GM15510 (cell line): Measurements from ENCODE around the gene KIAA1755.

ENCODE experiments used
- POLR2A ChIP-seq: IDR thresholded peaks from 3 replicates; pipeline ENCODE4 v1.6.1; 2011; ENCODE audit warnings: borderline replicate concordance; ENCODE audit not compliant: insufficient read length; ENCODE audit errors: extremely low read depth

Gene KIAA1755

DNA sequence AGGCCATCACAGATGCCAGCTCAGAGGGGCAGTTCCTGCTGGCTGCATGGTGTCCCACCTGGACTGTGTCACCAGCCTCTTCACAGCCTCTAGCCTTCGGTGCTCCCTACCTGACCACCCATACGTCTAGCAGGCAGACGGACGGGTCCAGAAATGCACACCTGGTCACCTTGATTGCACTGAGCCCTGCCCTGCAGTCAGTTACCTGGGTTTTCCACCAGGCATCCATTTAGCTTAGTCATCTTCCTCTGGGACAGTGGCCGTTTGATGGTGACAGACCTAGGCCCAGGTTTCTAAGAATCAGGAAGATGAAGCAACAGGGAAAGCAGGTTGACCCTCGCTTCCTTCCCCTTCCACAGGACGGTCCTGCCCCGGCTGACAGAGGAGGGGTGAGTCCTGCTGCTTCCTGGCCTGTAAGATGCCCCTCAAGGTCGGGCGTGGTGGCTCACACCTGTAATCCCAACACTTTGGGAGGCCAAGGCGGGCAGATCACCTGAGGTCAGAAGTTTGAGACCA is 33.6 kb upstream of the KIAA1755 start:
- no peak for TF ChIP-seq POLR2A

GRCh38 chr20:38293491-38294065 is 33.0 kb upstream of the KIAA1755 start:
- no peak for TF ChIP-seq POLR2A

- no peak for TF ChIP-seq POLR2A
Observed at GRCh38 chr20:38291966-38292365, 31.4 kb upstream of the KIAA1755 start.

GRCh38 chr20:38290829-38291814 is 30.6 kb upstream of the KIAA1755 start:
- TF ChIP-seq POLR2A = no peak

DNA sequence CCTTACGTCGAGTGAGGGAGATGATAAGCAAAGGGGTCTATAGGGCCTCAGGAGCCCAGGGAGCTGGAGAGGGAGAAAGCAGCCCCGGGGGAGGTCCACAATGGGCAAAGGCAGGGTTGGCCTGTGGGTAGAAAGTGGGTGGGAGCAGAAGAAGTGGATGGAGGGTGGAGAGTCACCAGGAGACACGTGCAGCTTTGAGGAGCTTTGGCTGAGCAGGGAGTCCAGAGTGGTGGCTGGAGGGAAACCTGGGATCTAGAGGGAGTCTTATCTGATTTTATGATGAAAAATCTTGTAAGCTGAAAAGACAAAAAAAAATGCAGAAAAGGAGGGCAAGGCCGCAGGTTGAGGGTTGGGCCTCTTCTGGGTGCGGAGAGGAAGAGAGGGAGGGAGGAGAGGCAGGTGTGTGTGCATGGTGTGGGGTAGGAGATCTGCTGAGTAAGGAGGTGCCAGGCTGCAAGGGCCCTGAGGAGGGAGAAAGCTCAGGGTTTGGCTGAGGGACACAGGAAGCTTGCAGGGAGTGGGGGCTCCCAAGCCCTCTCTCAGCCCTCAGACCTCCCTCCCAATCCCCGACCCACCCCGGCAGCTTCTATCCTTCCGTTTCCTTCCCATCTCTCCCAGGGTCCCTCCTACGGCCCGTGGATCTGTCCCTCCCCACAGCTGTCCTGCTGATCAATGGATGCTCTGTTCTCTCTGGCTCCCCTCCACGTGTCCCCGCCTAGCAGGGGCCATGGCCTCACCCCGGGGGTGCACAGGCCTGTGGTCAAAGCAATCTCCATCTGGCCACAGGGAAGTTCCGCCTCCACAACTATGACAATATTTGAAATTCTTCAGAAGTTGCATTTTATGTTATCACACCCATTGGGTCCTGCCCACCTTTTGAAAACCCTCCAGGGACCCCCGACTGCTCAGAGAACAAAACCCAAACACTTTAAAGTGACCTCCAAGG is 26.3 kb upstream of the KIAA1755 start:
- TF ChIP-seq POLR2A = no peak

GRCh38 chr20:38284893-38285444 is 24.4 kb upstream of the KIAA1755 start:
- TF ChIP-seq POLR2A = no peak

- no peak for TF ChIP-seq POLR2A
Observed at GRCh38 chr20:38283236-38283635, 22.7 kb upstream of the KIAA1755 start.

DNA sequence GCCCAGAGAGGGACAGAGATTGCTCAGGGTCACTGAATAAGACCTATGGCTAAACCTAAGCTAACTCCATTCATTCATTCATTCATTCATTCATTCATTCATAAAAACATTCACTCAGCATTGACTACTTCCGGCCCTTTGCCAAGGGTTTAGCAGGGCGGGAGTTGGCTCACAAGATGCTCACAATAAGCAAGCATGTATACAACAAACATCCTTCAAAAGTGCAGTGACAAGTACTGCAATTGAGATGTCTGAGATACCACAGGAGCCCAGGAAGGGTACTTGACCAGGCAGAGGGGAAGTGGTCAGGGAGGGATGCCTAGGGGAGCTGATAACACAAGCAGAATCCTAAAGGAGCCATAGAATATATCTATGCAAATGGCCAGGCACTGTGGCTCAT is 18.2 kb upstream of the KIAA1755 start:
- TF ChIP-seq POLR2A = no peak

GRCh38 chr20:38278131-38278530 is 17.6 kb upstream of the KIAA1755 start:
- TF ChIP-seq POLR2A = no peak

DNA sequence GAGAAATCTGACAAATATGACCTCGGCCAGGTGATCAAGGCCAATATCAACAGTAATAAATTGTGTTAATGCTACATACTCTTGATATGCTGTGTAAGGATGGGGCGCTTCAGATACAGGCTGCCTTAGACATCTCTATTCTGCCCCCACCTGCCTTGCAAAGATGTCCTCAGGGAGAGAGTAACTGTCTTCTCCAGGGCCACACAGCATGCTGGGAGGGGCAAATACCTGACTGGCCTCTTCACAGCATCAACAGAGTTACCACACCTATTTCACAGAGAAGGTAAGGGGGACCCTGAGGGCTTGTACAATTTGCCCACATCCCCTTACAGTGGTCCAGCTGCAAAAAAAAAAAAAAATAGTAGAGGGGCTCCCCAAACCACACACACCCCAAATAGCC is 17.2 kb upstream of the KIAA1755 start:
- no peak for TF ChIP-seq POLR2A

DNA sequence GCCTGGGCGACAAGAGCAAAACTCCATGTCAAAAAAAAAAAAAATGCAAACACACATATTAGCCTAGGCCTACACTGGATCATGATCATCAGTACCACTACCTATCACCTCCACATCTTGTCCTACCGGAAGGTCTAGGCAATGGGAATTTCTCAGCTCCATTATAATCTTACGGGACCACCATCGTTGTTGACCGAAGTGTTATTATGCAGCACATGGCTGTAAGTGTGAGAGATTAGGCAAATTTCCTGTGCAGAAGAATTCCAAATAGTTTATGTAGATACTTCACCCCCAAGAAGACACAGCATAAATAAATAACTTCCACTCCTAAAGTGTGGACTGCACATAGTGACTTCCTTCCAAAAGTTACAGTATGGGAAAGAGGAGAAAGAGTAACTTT is 16.8 kb upstream of the KIAA1755 start:
- TF ChIP-seq POLR2A = no peak

DNA sequence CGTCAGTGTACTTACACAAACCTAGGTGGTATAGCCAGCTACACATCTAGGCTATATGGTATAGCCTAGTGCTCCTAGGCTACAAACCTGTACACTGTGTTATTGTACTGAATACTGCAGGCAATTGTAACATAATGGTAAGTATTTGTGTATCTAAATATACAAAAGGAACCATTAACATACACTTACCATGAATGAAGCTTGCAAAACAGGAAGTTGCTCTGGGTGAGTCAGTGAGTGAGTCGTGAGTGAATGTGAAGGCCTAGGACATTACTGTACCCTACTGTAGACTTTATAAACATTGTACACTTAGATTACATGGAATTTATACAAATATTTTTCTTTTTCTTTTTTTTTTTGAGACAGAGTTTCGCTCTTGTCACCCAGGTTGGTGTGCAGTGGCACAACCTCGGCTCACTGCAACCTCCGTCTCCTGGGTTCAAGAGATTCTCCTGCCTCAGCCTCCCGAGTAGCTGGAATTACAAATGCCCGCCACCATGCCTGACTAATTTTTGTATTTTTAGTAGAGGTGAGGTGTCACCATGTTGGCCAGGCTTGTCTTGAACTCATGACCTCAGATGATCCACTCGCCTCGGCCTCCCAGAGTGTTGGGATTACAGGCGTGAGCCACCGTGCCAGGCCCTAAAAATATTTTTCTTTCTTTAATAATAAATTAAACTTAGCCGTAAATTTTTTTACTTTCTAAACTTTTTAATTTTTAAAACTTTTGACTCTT is 15.4 kb upstream of the KIAA1755 start:
- no peak for TF ChIP-seq POLR2A

DNA sequence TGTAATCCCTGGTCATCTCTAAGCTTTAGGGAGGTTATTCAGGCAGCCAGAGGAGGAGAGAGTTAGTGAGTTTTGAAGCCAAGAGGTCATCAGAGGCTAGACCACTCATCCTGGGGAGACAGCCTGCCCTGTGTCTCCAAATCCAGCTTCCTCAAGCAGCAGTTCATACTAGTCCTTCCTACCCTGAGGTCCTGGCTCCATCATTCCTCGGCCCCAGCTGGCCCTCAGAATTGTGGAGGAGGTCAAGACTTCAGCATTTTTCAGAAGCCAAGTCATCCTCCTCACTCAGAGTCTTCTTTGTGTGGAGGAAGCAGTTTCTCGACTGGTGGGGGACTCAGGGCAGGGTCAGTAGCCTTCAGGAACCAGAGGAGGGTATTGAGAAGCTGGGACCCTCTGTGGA is 12.4 kb upstream of the KIAA1755 start:
- TF ChIP-seq POLR2A = no peak

DNA sequence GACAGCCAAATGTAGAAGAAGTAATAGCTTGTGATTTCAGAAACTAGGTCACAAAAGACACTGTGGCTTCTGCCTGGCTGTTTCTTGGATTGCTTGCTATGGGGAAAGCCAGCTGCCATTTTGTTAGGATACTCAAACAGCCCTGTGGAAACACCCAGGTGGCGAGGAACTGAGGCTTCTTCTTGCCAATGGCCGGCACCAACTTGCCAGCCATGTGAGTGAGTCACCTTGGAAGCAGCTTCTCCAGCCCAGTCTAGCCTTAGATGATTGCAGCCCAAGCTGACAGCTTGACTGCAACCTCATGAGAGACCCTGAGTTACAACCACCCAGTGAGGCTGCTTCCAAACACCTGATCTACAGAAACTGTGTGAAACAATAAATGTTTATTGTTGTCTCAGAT is 11.9 kb upstream of the KIAA1755 start:
- no peak for TF ChIP-seq POLR2A
